ENCODE data around the gene TENM4.

Gene TENM4

GRCh38 chr11:79102840-79103239 is 338.0 kb downstream of the TENM4 start:
- no peak for DNase-seq

DNA sequence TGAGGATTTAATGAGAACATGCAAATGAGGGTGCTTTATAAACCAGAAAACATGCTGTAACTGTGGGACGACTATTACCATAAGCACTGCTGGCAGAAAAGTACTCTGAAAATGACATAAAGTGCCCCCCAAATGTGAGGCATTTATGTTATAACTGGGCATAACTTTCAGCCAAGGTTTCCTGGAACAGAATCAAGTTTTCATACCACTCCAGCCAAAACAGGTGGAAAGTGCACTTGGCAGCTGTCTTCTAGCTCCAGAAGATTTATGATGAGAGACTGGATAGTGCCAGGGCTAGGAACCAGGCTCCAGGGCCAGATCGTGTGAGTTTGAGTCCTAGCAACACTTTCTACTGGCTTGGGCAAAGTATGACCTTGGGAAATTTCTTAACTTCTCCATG is 339.2 kb downstream of the TENM4 start:
- DNase-seq, result no peak

DNA sequence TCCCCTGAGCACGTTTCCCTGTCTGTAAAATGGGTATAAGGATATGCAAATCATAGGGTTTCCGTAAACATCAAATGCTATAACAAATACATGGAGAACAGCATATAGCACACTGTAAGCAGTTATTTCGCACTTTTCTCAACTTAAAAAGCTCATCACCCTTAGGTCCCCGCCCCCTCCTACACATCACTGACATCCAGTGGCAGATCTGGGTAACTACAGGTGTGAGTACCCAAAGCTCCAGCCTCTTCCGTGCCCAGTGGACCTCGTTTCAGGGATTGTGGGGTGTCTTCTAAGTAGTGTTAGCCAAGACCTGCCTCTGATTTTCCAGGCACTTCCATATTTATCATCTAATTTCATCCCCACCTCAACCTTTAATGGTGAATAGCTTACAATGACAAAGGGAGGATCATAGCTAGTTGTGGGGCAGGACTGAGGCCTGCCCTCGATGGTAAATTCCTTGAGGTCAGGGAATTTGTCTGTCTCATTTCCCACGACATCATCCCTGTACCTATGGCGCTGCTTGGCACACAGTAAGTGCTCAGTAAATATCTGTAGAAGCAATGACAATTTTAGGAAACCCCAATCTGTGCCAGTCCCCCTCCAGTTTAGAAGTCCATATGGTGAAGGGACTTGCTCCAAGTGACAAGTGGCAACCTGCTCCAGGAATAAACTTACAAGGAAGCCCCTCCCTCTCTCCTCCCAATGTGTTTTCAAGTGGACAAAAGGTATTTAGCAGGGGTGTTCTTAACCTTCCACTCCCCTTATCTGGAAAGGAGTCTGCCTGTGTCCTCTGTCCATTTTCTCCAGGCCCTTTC is 340.5 kb downstream of the TENM4 start:
- DNase-seq, result no peak

DNA sequence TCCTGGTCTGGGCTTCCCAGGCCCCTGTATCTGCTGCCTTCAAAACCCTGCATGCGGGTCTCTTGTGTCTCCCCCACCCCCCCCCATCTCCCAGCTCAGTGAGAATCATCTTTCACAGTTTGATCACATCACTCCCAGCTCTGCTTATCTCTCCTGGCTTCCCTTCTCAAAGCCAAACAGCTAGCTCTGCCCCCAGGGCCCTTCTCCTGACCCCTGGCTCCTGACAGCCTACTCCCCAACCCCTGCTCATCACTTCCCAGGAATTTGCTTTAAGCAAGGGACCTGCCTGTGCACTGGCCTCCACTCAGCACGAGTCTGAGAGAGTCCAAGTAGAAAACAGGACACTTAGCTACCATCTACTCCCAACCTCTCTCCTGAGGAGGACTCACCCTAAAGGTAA is 342.7 kb downstream of the TENM4 start:
- DNase-seq, result no peak

DNA sequence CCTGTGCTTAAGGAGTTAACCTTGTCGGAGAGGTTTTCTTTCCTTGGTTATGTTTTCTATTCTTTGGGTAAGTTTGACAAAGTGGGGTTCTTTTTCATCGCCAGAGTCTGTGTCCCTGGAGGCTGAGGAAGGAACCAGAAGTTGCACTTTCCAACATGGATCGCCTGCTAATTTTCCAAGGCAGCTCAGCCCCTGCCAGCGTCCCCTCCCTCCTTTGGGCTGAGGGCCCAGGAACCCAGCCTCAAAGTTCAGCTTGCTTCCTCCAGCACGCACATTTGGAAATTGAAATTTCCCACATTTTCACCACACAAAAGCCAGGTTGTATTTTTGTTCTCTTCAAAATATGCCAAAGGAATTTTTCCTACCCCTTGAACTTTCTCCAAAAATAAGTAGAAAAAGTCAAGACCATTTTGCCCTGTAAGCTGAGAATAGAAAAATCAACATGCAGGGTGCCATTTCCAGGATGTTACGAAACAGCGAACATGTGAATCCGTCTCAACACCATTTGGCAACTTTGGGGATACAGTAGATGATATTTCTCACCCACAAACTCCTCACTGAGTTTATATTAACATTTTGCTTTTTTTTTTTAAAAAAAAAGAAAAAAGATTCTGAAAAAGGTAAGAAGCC is 343.5 kb downstream of the TENM4 start:
- DNase-seq, result no peak

GRCh38 chr11:79095424-79095823 is 345.4 kb downstream of the TENM4 start:
- DNase-seq, result no peak

DNA sequence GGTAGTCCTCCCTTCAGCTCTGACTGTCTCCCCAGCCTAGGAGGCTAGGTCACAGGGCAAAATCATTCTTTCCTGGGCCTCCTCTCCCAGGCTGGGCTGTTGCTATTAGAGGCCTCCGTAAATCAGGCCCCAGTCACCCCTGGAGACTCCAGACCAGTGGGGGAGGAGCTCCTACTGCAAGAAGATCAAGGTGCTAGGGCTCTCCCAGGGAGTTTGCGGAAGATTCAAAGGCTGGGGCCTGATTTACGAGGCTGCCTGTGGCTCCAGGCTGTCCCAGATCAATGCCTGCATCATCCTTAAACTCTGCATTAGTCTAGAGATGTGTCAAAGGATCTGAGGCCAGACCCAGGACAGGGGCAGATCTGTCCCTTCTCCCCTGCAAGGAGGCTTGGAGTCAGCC is 346.2 kb downstream of the TENM4 start:
- DNase-seq, result no peak

- DNase-seq, result no peak
These were observed 348.0 kb downstream of the TENM4 start for GRCh38 chr11:79092791-79093353.

GRCh38 chr11:79090191-79090705 is 350.6 kb downstream of the TENM4 start:
- DNase-seq, result no peak

DNA sequence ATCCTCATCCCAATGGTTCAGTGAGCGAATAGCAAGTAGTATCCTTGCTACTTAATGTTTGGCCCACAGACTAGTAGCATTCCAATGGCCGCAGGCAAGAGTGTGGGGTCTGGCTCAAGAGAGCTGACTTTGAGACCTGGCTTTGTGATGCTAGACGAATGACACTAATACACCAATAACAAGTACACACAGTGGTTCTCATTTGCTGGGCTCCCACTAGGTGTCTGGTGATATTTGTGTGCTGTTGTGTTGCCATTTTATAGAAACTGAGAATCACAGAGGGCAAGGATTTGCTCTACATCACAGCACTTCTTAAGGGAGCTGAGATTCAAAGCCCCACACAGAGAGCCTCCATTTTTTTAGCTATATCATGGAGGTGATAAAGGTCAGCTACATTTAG is 351.2 kb downstream of the TENM4 start:
- DNase-seq, result no peak

DNA sequence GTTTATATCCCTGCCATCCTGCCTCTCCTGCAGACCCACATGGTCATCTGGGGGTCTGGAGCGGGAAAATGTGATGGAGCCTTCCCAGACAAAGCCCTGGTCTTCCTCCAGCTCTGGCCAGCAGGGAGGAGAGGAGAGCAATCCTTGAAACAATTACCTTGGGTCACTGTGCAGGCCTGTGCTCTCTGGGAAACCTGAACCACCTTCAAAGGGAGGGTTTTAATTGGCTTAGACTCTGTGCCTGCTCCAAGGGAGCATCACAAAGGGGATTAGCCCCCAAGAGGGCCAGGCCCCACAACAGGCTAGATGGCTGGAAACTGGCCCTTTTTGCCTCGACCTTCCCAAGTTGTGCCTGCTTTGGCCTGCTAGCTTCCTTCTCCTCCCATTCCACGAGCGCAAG is 351.9 kb downstream of the TENM4 start:
- DNase-seq, result no peak

DNA sequence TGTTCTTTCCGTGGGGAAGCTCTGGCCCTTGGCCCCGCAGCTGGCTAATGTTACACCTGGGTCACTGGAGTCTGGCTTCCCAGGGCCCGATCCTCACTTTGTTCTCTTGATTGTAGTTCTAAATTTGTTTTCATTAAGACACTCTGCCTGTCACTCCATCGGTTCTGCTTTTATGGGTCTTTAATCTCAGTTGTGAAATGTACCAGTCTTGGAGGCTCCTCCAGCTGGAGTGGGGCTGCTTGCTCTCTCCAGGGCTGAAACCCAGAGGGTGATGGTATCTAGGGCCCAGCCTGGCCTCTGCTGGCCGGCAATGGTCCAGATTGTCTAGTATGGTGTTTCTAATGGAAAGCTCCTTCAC is 352.9 kb downstream of the TENM4 start:
- DNase-seq, result no peak

- DNase-seq, result no peak
These were observed 353.4 kb downstream of the TENM4 start for GRCh38 chr11:79087238-79087960.

- no peak for DNase-seq
These were observed 354.8 kb downstream of the TENM4 start for GRCh38 chr11:79086056-79086455.

DNA sequence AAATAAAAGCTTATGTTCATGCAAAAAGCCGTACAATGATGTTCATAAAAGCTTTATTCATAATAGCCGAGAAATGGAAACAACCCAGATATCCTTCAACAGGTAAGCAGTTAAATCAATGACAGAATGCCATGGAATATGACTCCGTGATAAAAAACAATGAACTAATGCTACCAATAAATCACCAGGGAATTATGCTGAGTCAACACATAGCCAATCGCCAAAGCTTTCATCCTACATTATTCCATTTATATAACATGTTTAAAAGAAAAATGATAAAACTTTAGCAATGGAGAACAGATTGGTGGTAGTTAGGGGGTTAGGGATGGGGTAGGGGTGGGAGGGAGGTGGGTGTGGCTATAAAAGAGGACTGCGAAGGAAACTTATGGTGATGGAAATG is 356.4 kb downstream of the TENM4 start:
- DNase-seq, result no peak

DNA sequence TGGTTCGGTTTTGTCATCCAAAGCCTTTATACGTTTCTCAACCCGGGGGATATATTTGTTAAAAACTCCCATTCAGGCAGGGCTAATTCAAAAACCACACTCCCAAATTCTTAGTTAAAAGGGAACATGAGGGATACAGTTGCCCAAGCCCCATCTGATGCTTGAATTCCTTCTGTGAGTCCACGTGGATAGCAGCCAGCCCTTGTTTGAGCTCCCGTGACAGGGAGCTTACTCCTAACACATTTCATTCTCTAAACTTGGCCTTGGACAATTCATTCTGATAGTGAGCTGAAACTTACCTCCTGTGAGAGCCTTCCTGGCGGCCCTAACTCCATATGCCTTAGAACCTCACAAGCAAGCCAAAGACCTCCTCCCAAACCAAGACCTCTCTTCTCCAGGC is 357.5 kb downstream of the TENM4 start:
- no peak for DNase-seq

DNA sequence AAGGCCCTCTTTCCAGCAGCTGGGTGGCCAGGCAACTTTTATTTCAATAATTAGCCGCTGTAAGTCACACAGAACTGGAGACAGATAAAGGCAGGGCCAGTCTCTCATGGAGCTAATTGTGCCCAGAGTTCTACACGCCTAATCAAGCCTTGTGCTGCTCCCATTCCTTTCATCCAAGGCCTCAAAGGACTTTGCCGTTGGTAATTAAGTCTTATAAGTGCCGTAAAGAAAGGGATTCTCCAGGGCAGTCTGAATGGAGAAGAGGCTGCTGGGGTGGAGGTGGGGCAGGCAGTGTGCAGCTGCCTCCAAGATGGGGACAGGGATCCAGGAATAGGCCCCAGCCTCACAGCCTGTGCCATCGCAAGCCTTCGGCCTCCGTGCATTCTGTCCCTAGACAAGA is 357.9 kb downstream of the TENM4 start:
- DNase-seq, result no peak

DNA sequence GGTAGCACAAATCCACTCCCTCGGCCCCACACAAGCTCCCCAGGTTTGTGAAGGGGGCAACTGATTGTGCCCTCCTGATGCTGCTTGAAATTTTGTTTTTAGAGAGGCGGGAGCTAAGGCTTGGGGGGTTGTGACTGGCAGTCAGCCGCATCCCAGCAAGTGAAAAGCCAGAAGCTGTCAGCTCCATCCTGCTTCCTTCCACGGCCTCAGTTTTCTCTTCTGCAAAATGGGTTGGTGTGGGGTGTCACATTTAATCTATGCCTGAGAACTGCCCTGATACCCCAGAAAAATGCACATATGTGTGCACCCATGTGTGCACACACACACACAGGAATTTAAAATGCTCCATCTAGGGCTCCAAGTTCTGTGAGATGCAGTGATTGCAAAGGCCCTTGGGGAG is 358.6 kb downstream of the TENM4 start:
- DNase-seq, result no peak

- DNase-seq, result no peak
These were observed 359.3 kb downstream of the TENM4 start for GRCh38 chr11:79081471-79082031.

- DNase-seq, result no peak
These were observed 360.3 kb downstream of the TENM4 start for GRCh38 chr11:79080551-79080950.

GRCh38 chr11:79078999-79079398 is 361.8 kb downstream of the TENM4 start:
- peak; percentile 48 for DNase-seq

GRCh38 chr11:79078456-79078855 is 362.4 kb downstream of the TENM4 start:
- no peak for DNase-seq

GRCh38 chr11:79077702-79078330 is 363.0 kb downstream of the TENM4 start:
- no peak for DNase-seq
